Activated CD8-positive, alpha-beta memory T cell treated with anti-CD3 and anti-CD28 coated beads for 24 hours (primary cell): ENCODE data around the gene DNAJC30.

Experiments
- DNase-seq: peaks from one replicate; pipeline ENCODE4 v3.0.0-alpha.2; 2020

DNAJC30 gene

DNA sequence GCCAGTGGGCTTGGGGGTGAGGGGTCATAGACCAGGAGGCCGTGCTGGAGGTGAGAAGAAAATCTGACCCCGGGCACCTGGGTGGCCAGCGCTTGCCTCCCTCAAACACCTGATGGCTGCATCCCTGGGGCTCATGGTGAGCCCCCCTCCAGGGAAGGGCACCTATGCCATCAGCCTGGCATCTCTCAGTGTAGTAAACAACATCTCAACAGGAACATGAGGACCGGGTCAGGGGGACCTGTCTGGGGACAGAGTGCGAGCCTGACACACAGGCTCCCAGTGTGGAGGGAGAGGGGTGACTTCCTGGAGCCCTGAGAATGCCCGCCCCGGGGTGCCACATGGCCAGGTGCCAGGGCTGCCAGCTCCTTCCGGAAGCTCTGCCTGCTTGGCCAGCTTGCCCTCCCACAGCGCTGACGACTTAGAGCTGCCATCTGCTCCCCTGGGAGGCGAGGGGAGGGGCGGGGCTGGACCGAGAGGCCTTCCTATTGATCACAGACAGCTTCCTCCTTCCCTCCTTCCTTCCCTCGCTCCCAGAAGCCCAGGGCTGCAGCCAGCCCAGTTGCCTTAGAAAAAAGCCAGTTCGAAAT lies 23.9 kb upstream of the DNAJC30 start:
- no peak for DNase-seq

DNA sequence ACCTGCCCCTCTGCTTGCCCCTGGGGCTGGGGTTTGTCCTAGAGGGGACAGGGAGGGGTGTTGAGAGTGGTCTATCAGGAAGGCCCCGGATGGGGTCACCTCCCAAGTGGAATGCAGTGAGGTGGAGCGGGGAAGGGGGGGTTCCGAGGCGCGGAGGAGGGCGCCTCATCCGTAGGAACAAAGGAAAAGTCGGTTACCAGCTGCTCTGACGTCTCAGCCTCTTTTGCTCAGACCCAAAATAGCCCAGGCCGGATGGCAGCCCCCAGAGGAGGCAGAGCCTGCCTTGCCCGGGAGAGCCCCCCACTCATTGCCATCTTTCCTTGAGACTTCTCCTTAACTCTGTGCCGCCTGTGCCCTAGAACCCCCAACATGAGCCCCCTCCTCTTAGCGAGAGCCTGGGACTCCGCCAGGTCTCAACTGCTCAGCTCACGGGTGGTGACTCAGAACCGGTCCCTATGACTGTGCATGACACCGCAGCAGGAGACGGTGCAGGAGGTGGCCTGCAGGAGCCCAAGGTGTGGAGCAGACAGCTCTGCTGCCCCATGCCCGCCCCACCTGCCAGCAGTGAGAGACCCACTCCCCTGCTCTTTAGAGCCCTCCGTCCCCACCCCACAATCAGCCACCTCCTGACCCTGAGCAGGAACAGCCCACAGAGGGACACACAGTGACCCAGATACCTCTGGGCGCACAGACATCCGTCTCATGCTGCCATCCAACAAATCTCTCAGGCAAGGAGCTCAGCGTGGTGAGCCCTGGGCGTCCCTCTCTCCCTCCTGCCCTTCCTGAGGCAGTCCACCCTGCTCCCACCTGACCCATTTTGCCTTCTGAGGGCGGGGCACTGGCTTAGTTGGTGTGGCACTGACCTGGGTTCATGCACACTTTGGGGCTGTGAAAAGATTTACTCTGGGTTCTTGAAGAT lies 23.1 kb upstream of the DNAJC30 start:
- DNase-seq = no peak

- no peak for DNase-seq
Measured at GRCh38 chr7:73705551-73705920, 22.3 kb upstream of the DNAJC30 start.

GRCh38 chr7:73704640-73705550 lies 21.6 kb upstream of the DNAJC30 start:
- DNase-seq = no peak

- DNase-seq = no peak
Measured at GRCh38 chr7:73703757-73704639, 20.7 kb upstream of the DNAJC30 start.

- DNase-seq = no peak
Measured at GRCh38 chr7:73703225-73703624, 20.0 kb upstream of the DNAJC30 start.

DNA sequence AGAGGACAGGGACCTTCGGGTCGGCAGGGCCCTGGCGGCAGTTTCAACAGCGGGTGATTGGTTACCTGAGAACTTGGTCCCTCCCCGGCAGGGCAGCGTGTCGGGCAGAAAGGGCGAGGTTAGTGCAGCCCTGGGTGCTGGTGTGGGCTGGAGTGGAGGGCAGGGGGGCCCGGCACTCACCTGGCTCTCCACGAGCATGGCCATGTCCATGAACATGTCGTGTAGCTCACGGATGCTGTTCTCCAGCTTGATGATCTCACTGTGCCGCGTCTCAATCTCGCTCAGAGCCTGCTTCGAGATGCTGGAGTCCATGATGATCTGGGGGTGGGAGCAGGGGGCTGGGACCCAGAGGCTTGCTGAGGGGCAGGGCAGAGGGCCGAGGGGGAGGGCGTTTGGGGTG lies 19.4 kb upstream of the DNAJC30 start:
- no peak for DNase-seq

- DNase-seq = no peak
Measured at GRCh38 chr7:73702226-73702625, 19.0 kb upstream of the DNAJC30 start.

DNA sequence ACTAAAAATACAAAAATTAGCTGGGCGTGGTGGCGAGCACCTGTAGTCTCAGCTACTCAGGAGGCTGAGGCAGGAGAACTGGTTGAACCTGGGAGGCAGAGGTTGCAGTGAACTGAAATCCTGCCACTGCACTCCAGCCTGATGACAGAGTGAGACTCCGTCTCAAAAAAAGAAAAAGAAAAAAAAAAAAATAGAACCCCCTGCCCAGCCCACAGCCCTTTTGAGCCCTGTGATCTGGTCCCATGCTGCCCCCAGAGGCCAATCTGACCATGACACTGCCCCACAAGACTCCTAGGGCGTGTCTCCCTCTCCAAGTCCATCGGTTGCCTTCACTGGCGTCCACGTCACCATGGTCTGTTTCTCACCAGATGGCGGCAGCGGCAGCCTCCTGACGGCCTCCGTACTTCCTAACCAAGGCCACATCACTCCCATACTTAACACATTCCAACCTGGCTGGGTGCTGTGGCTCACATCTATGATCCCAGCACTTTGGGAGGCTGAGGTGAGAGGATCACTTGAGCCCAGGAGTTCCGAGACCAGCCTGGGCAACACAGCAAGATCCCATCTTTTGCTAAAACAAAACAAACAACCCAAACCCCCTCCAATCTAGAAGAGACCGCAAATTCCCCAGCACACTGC lies 18.2 kb upstream of the DNAJC30 start:
- DNase-seq = no peak

DNA sequence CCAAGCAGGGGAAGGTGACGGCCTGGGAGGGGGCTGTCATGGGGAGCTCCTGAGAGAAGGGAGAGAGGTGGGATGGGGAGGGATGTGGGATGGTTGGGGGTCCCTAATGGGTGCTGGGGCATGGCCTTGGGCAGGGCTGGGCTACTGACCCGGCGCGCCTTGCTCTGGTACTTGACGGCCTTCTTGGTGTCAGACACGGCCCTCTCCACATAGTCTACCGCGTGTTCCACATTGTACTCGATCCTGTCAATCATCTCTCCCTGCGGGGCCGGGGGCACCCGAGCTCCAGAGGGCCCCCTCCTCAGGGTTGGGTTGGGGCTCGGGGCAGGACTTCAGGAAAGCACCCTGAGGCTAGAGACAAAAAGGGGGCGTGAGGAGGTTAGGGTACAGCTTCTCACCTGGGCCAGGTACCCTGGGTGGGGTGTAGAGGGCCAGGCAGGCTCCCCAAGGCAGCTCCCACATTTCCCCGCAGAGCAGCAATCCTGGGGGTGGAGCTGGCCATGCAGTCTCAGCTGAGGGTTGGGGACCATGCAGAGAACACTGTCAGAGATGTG lies 17.4 kb upstream of the DNAJC30 start:
- no peak for DNase-seq

GRCh38 chr7:73700069-73700423 lies 16.8 kb upstream of the DNAJC30 start:
- DNase-seq = no peak

GRCh38 chr7:73699370-73700068 lies 16.3 kb upstream of the DNAJC30 start:
- no peak for DNase-seq

DNA sequence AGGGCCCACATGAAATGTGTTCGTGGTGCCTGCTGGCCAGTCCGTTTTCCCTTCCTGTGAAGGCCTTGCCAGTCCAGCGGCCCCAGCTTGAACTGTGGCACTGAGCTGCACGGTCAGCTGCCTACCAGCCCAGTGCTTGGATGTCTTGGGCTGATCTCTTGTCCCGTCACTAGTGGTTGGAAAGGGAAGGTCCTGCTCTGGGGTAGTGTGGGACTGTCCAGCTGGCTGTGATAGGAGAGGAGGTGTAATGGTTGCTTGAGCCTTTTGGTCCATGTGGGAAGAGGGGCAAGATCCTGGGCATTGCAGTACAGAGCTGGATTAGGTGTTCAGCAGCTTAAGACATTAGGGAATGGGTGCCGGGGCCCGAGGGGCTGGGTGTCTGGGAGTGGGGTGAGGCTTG lies 15.2 kb upstream of the DNAJC30 start:
- DNase-seq = no peak

DNA sequence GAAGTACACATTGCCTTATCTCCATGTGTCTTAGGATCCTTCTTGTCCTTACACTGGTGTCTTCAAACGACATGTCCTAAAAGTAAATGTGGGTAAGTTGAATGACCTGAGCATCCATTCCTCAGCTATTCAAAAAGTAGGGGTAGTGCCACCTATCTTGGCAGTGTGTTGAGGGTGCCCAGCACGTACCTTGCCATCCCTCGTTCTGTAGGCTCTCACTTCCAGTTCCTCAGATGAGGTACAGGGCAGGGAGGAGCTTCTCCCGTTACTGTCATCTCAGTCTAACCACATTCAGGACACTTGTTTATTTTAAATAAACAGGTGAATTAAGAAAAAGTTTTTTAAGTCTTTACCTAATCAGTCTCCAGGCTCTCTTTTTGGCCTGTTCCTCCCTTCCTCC lies 13.1 kb upstream of the DNAJC30 start:
- DNase-seq = no peak

DNA sequence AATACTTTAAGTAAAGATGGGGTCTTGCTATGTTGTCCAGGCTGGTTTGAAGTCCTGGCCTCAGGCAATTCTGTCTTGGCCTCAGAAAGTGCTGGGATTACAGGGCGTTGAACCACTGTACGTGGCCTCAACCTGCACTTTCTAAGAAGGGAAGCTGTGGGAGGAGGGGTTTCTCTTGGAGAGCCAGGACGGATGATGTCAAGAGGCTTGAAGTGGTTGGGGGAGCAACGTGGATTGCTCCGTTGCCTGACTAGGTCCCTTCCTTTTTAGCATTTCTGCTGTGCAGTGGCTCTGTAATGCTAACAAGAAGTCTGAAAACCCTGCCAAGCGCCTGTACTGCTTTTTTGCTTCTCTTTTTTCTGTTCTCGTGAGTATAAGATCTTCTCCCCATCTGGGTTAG lies 7.4 kb upstream of the DNAJC30 start:
- DNase-seq = no peak

DNA sequence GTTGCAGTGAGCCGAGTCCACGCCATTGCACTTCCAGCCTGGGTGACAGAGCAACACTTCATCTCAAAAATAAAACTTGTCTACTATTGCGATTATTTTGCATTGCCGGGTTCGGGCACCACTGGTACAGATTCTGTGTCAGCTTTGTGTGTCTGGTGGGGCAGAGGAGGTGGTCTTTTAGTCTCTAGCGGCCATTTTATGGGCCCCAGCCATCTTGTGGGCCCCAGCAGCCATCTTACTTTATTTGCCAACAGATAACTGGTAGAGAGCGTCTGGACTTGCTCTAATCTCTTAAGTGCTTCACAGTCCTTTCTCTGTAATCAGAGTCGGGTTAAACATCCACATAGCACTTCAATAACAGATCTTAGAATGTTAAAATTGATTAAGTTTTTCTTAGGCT lies 5.0 kb upstream of the DNAJC30 start:
- no peak for DNase-seq

- no peak for DNase-seq
Measured at GRCh38 chr7:73685311-73685710, 2.1 kb upstream of the DNAJC30 start.

DNA sequence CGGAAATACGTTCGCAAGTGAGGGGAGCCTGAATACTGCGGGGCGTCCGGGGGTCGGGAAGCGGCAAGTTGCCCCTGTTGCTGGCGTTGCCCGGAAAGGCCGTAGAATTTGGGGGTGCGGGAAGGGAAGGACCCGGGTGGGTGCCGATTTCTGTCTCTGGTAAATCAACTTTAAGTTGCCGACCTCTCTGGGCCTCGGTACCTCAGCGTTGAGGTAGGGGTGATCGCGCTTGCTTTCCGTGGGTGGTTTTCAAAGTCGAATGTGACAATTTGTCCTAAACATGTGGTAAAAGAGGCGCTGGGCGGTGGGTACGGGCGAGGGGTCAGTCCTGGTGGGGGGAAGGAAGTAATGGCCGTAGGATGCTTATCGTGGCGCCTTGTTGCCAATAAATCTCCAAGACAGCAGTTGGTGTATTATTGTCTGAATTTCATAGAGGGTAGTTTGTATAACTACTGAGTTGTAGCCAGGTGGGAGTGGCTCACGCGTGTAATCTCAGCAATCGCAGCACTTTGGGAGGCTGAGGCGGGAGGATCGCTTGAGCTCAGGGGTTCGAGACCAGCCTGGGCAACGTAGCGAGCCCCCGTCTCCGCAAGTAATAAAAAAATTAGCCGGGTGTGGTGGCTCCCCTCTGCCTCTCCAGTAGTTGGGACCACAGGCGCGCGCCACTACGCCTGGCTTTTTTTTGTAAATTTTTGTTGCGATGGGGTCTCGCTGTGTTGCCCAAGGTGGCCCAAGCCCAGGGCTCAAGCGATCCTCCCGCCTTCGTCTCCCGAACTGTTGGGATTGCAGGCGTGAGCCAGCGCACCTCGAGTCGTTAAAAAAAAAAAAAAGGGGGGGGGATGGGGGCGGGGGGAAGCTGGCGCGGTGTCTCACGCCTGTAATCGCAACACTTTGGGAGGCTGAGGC lies 788 bp upstream of the DNAJC30 start:
- no peak for DNase-seq

GRCh38 chr7:73682745-73683055 lies 553 bp downstream of the DNAJC30 start:
- DNase-seq = no peak

GRCh38 chr7:73681031-73681430 lies 2.2 kb downstream of the DNAJC30 start:
- no peak for DNase-seq
